Astrocyte (in vitro differentiated cells and primary cell): ENCODE data around the gene CSGALNACT2. TPM values are rescaled to one million over a fixed set of nuclear protein-coding genes. Genes with fewer than 3 reads are reported as not detected.

Experiments used
- DNase-seq: peaks from one replicate; pipeline ENCODE4 v3.0.0-alpha.2; 2010; ENCODE audit warnings: low read depth
- FAIRE-seq: peaks from 2 replicates; lab custom pipeline; 2011; peaks lifted over from hg19 to GRCh38; lab: Jason Lieb, UNC
- H2AFZ ChIP-seq: 2 replicates; pipeline ENCODE4 v1.6.0; 2012; ENCODE audit warnings: low read depth, low read length, inconsistent platforms
- H3K27ac ChIP-seq: 2 replicates; pipeline ENCODE4 v1.5.1; 2011; ENCODE audit warnings: low read depth, low read length, inconsistent platforms
- H3K27me3 ChIP-seq: 2 replicates; pipeline ENCODE4 v1.6.0; 2011; ENCODE audit warnings: low read length, inconsistent platforms; ENCODE audit not compliant: insufficient read depth
- H3K36me3 ChIP-seq: 2 replicates; pipeline ENCODE4 v1.5.1; 2011; ENCODE audit warnings: low read length, inconsistent platforms; ENCODE audit not compliant: insufficient read depth
- H3K4me1 ChIP-seq: 2 replicates; pipeline ENCODE4 v1.5.1; 2011; ENCODE audit warnings: low read length, inconsistent platforms; ENCODE audit not compliant: insufficient read depth
- H3K4me2 ChIP-seq: 2 replicates; pipeline ENCODE4 v1.6.0; 2012; ENCODE audit warnings: low read length, inconsistent platforms
- H3K4me3 ChIP-seq: 2 replicates; pipeline ENCODE4 v1.5.1; 2011; ENCODE audit warnings: low read depth, mild to moderate bottlenecking, low read length, inconsistent platforms; ENCODE audit not compliant: insufficient read depth
- H3K79me2 ChIP-seq: 2 replicates; pipeline ENCODE4 v1.6.0; 2012; ENCODE audit warnings: mild to moderate bottlenecking, low read length, inconsistent platforms; ENCODE audit not compliant: insufficient read depth
- H3K9ac ChIP-seq: 2 replicates; pipeline ENCODE4 v1.6.0; 2012; ENCODE audit warnings: mild to moderate bottlenecking, low read length, inconsistent platforms
- H3K9me3 ChIP-seq: 2 replicates; pipeline ENCODE4 v1.5.1; 2012; ENCODE audit warnings: low read depth, mild to moderate bottlenecking, low read length, inconsistent platforms; ENCODE audit not compliant: insufficient read depth
- H4K20me1 ChIP-seq: 2 replicates; pipeline ENCODE4 v1.6.0; 2012; ENCODE audit warnings: low read length, inconsistent platforms; ENCODE audit not compliant: insufficient read depth
- H3K27ac Mint-ChIP-seq: one replicate; pipeline ENCODE4 v1.8.0; 2021; ENCODE audit warnings: mild to moderate bottlenecking, mixed read lengths; ENCODE audit not compliant: unreplicated experiment
- H3K27me3 Mint-ChIP-seq: one replicate; pipeline ENCODE4 v1.8.0; 2021; ENCODE audit warnings: low read depth, mixed read lengths; ENCODE audit not compliant: unreplicated experiment
- H3K36me3 Mint-ChIP-seq: one replicate; pipeline ENCODE4 v1.8.0; 2021; ENCODE audit warnings: low read depth, mixed read lengths; ENCODE audit not compliant: unreplicated experiment
- H3K4me1 Mint-ChIP-seq: one replicate; pipeline ENCODE4 v1.8.0; 2021; ENCODE audit warnings: low read depth, mixed read lengths; ENCODE audit not compliant: unreplicated experiment
- H3K4me3 Mint-ChIP-seq: one replicate; pipeline ENCODE4 v1.8.0; 2021; ENCODE audit warnings: mild to moderate bottlenecking, moderate library complexity, mixed read lengths; ENCODE audit not compliant: unreplicated experiment
- H3K9me3 Mint-ChIP-seq: one replicate; pipeline ENCODE4 v1.8.0; 2021; ENCODE audit warnings: mild to moderate bottlenecking, mixed read lengths; ENCODE audit not compliant: unreplicated experiment
- EZH2 ChIP-seq: IDR thresholded peaks from 2 replicates; pipeline ENCODE4 v1.6.1; 2012; ENCODE audit warnings: mild to moderate bottlenecking, low read length, inconsistent platforms; ENCODE audit not compliant: insufficient read depth
- total RNA-seq: library from RNA; stranded (reverse); gene quantifications from 2 replicates; pipeline ENCODE4 v1.2.1, GENCODE V29; 2021
- TF ChIP-seq, protein P1 (sequence below): IDR thresholded peaks from 2 replicates; pipeline ENCODE4 v1.5.1; 2011; ENCODE audit warnings: low read depth, mild to moderate bottlenecking, inconsistent platforms, low read length, moderate library complexity; ENCODE audit not compliant: insufficient read depth

The CSGALNACT2 gene
- total RNA-seq, 1 donor from 2014 or later = 28.5 TPM

- no peak for TF ChIP-seq EZH2
- TF ChIP-seq, protein P1, sequence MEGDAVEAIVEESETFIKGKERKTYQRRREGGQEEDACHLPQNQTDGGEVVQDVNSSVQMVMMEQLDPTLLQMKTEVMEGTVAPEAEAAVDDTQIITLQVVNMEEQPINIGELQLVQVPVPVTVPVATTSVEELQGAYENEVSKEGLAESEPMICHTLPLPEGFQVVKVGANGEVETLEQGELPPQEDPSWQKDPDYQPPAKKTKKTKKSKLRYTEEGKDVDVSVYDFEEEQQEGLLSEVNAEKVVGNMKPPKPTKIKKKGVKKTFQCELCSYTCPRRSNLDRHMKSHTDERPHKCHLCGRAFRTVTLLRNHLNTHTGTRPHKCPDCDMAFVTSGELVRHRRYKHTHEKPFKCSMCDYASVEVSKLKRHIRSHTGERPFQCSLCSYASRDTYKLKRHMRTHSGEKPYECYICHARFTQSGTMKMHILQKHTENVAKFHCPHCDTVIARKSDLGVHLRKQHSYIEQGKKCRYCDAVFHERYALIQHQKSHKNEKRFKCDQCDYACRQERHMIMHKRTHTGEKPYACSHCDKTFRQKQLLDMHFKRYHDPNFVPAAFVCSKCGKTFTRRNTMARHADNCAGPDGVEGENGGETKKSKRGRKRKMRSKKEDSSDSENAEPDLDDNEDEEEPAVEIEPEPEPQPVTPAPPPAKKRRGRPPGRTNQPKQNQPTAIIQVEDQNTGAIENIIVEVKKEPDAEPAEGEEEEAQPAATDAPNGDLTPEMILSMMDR = no peak
- H3K27me3 Mint-ChIP-seq = peaks cover 5% of the 10 kb centered on the region
- Histone ChIP-seq H3K4me2 (no peak overlapping the region), H3K79me2 (no peaks in the 10 kb centered on the region), H3K36me3 (no peaks in the 10 kb centered on the region), H2AFZ (no peak overlapping the region), H4K20me1 (no peaks in the 10 kb centered on the region), H3K9ac (no peak overlapping the region), H3K4me3 (no peak overlapping the region), H3K27ac (no peak overlapping the region), H3K4me1 (peaks cover 4% of the 10 kb centered on the region), H3K9me3 (no peaks in the 10 kb centered on the region), H3K27me3 (peaks cover 2% of the 10 kb centered on the region)
- FAIRE-seq (no peak), DNase-seq (no peak)
- no peak overlapping the region for H3K4me3 Mint-ChIP-seq
- H3K9me3 Mint-ChIP-seq = no peaks in the 10 kb centered on the region
- peaks cover 1% of the 10 kb centered on the region for H3K4me1 Mint-ChIP-seq
- H3K36me3 Mint-ChIP-seq = peaks cover 1% of the 10 kb centered on the region
- H3K27ac Mint-ChIP-seq = no peak overlapping the region
Observed at GRCh38 chr10:43205681-43206390, 67.6 kb downstream of the CSGALNACT2 start.

GRCh38 chr10:43206391-43207235, 68.4 kb downstream of the CSGALNACT2 start:
- Histone ChIP-seq H3K9me3 (no peaks in the 10 kb centered on the region), H3K27ac (no peak overlapping the region), H3K79me2 (no peaks in the 10 kb centered on the region), H3K9ac (no peak overlapping the region), H3K36me3 (no peaks in the 10 kb centered on the region), H3K4me2 (no peak overlapping the region), H3K27me3 (peaks cover 2% of the 10 kb centered on the region), H3K4me1 (peaks cover 4% of the 10 kb centered on the region), H2AFZ (no peak overlapping the region), H4K20me1 (no peaks in the 10 kb centered on the region), H3K4me3 (no peak overlapping the region)
- peaks cover 2% of the 10 kb centered on the region for H3K4me1 Mint-ChIP-seq
- H3K27ac Mint-ChIP-seq = no peak overlapping the region
- FAIRE-seq = no peak
- H3K9me3 Mint-ChIP-seq = no peaks in the 10 kb centered on the region
- H3K27me3 Mint-ChIP-seq = peaks cover 5% of the 10 kb centered on the region
- no peak overlapping the region for H3K4me3 Mint-ChIP-seq
- DNase-seq = no peak
- H3K36me3 Mint-ChIP-seq = no peaks in the 10 kb centered on the region
- TF ChIP-seq, protein P1 = no peak
- TF ChIP-seq EZH2 = no peak
